ENCODE results near the gene RPL13. TPM values are rescaled to one million over a fixed set of nuclear protein-coding genes. Genes with fewer than 3 reads are reported as not detected.

The RPL13 gene
- polyA plus RNA-seq, 1 donor from 2014 or later: 2,685 TPM

DNA sequence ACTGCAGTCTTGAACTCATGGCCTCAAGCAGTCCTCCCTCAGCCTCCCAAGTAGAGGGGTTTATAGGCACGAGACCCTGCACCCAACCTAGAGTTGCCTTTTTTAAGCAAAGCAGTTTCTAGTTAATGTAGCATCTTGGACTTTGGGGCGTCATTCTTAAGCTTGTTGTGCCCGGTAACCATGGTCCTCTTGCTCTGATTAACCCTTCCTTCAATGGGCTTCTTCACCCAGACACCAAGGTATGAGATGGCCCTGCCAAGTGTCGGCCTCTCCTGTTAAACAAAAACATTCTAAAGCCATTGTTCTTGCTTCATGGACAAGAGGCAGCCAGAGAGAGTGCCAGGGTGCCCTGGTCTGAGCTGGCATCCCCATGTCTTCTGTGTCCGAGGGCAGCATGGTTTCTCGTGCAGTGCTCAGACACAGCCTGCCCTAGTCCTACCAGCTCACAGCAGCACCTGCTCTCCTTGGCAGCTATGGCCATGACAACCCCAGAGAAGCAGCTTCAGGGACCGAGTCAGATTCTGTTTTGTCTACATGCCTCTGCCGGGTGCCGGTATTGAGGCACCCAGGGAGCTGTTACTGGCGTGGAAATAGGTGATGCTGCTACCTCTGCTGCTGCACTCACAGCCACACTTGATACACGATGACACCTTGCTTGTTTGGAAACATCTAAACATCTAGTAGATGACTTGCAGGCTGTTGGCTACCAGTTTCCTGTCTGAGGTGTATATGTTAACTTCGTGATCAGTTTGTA lies 3.3 kb downstream of the RPL13 start:
- no peaks in the 10 kb centered on the region for H3F3A ChIP-seq (ENCODE audit: insufficient read depth, low read length, poor library complexity, severe bottlenecking)
- H3K79me2 ChIP-seq (replicated peaks; ENCODE audit: insufficient read depth, low read length): peaks cover 6% of the 10 kb centered on the region
- H3K4me3 ChIP-seq (ENCODE audit: low read length): no peak overlapping the region
- H3K27ac ChIP-seq (ENCODE audit: low read length): no peak overlapping the region
- no peaks in the 10 kb centered on the region for H3K9me2 ChIP-seq (ENCODE audit: insufficient read depth, low read length)
- H3K9ac ChIP-seq (ENCODE audit: low read length): no peak overlapping the region
- no peak overlapping the region for H3K4me2 ChIP-seq (ENCODE audit: low read length)
- peaks cover 3% of the 10 kb centered on the region for H4K20me1 ChIP-seq (ENCODE audit: insufficient read depth)
- H3K9me3 ChIP-seq (ENCODE audit: low read length): no peaks in the 10 kb centered on the region
- H2AFZ ChIP-seq (ENCODE audit: low read depth, low read length): no peak overlapping the region
- TF ChIP-seq POLR2AphosphoS5 (IDR thresholded peaks at IDR 0.05) (no peak), CTCF (IDR thresholded peaks at IDR 0.05; ENCODE audit: poor library complexity, severe bottlenecking) (no peak), EP300 (conservative IDR thresholded peaks at IDR 0.05; ENCODE audit: poor library complexity, severe bottlenecking) (no peak), RAD21 (conservative IDR thresholded peaks at IDR 0.05) (no peak), EZH2 (IDR thresholded peaks at IDR 0.05; ENCODE audit: borderline replicate concordance, insufficient read depth, low read length, poor library complexity, severe bottlenecking) (no peak), SMC3 (conservative IDR thresholded peaks at IDR 0.05; ENCODE audit: poor library complexity) (no peak), MXI1 (conservative IDR thresholded peaks at IDR 0.05; ENCODE audit: poor library complexity, severe bottlenecking) (no peak), REST (IDR thresholded peaks at IDR 0.05; ENCODE audit: borderline replicate concordance) (no peak), TAF1 (IDR thresholded peaks at IDR 0.05; ENCODE audit: low read depth) (no peak)
- H3K36me3 ChIP-seq (ENCODE audit: insufficient read depth, low read length): no peaks in the 10 kb centered on the region
- H3K27me3 ChIP-seq (ENCODE audit: insufficient read depth, low read depth, low read length): no peaks in the 10 kb centered on the region

DNA sequence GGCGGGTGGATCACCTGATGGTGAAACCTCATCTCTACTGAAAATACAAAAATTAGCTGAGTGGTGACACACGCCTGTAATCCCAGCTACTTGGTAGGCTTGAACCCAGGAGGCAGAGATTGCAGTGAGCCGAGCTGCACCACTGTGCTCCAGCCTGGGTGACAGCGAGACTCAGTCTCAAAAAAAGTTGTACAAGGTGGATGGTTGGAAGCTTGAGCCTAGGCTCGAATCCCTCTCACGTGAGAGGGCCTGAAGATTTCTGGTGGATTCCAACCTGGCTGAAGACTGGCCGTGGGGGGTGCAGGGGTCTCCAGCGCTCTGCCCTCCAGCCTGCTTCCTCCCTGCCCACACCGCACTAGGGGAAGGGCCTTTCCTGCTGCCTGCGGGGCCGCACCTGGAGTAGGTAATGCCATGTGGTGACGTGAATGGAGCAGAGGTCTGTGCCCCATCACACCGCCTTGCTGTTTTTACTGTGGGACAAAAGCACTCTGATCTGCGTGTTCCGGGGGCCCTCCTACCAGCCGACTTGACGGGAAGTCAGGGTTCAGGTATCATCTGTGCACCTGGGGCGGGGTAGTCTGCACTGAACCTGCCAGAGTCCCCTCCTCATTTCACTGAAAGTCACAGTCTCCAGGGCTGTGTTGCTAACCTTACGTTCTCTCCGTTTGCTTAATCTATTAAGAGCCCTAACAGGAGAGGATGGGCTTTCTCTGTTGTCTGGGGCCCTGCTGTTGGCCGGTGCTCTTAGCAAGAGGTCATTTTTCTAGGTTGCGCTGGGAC lies 4.2 kb downstream of the RPL13 start:
- Histone ChIP-seq H3K9me2 (ENCODE audit: insufficient read depth, low read length) (no peaks in the 10 kb centered on the region), H3K27ac (ENCODE audit: low read length) (no peak overlapping the region), H3K79me2 (replicated peaks; ENCODE audit: insufficient read depth, low read length) (peaks cover 6% of the 10 kb centered on the region), H2AFZ (ENCODE audit: low read depth, low read length) (no peak overlapping the region), H3K36me3 (ENCODE audit: insufficient read depth, low read length) (no peaks in the 10 kb centered on the region), H3K9me3 (ENCODE audit: low read length) (no peaks in the 10 kb centered on the region), H3K27me3 (ENCODE audit: insufficient read depth, low read depth, low read length) (no peaks in the 10 kb centered on the region), H3K4me2 (ENCODE audit: low read length) (no peak overlapping the region), H3F3A (ENCODE audit: insufficient read depth, low read length, poor library complexity, severe bottlenecking) (no peaks in the 10 kb centered on the region), H4K20me1 (ENCODE audit: insufficient read depth) (peaks cover 3% of the 10 kb centered on the region), H3K9ac (ENCODE audit: low read length) (no peak overlapping the region), H3K4me3 (ENCODE audit: low read length) (no peak overlapping the region)
- TF ChIP-seq POLR2AphosphoS5 (IDR thresholded peaks at IDR 0.05) (no peak), RAD21 (conservative IDR thresholded peaks at IDR 0.05) (no peak), SMC3 (conservative IDR thresholded peaks at IDR 0.05; ENCODE audit: poor library complexity) (no peak), REST (IDR thresholded peaks at IDR 0.05; ENCODE audit: borderline replicate concordance) (no peak), EP300 (conservative IDR thresholded peaks at IDR 0.05; ENCODE audit: poor library complexity, severe bottlenecking) (no peak)

Measured in neural cell (in vitro differentiated cells).